IMR-90 (cell line): ENCODE measurements around the gene ALLC.
"Not testable (repeated sequence)": the region's sequence is repeated elsewhere in the genome, so short reads cannot be mapped to it uniquely, and the experiment has no call there.

Experiments used
- BHLHE40 ChIP-seq: fragments of 150-350 bp; IDR thresholded peaks from 2 replicates; pipeline ENCODE4 v1.6.1; 2016; ENCODE audit warnings: mild to moderate bottlenecking, low read depth, low read length
- FOS ChIP-seq: fragments of 150-350 bp; IDR thresholded peaks from 2 replicates; pipeline ENCODE4 v1.6.1; 2016; ENCODE audit warnings: low read depth, low read length
- MAFK ChIP-seq: IDR thresholded peaks from 2 replicates; pipeline ENCODE4 v1.6.1; 2012; ENCODE audit warnings: low read depth, low read length, improper control_type of control experiment
- POLR2A ChIP-seq: IDR thresholded peaks from 2 replicates; pipeline ENCODE4 v1.6.1; 2012; ENCODE audit warnings: mild to moderate bottlenecking, low read depth, low read length
- RAD21 ChIP-seq: IDR thresholded peaks from 2 replicates; pipeline ENCODE4 v1.6.1; 2012; ENCODE audit warnings: low read length, improper control_type of control experiment
- RCOR1 ChIP-seq: IDR thresholded peaks from 2 replicates; pipeline ENCODE4 v1.6.1; 2012; ENCODE audit warnings: mild to moderate bottlenecking, low read length, improper control_type of control experiment; ENCODE audit not compliant: insufficient replicate concordance
- RFX5 ChIP-seq: IDR thresholded peaks from 2 replicates; pipeline ENCODE4 v1.8.0; 2012; ENCODE audit warnings: low read depth, mild to moderate bottlenecking, low read length, moderate library complexity
- SMC3 ChIP-seq: fragments of 150-350 bp; IDR thresholded peaks from 2 replicates; pipeline ENCODE4 v1.6.1; 2016; ENCODE audit warnings: low read depth, mild to moderate bottlenecking, antibody characterized with exemption, low read length, moderate library complexity
- TF ChIP-seq, protein P1 (sequence below): conservative IDR thresholded peaks from 2 replicates; pipeline ENCODE4 v1.5.1; 2012; ENCODE audit warnings: mild to moderate bottlenecking, low read depth, low read length, improper control_type of control experiment
- TF ChIP-seq, protein P2 (sequence below): fragments of 150-350 bp; IDR thresholded peaks from 2 replicates; pipeline ENCODE4 v1.6.1; 2016; ENCODE audit warnings: low read depth, mild to moderate bottlenecking, low read length, moderate library complexity, borderline replicate concordance
- TF ChIP-seq, protein P3 (sequence below): fragments of 150-350 bp; IDR thresholded peaks from 2 replicates; pipeline ENCODE4 v1.6.1; 2017; ENCODE audit warnings: mild to moderate bottlenecking, antibody characterized with exemption, low read length, low read depth

DNA sequence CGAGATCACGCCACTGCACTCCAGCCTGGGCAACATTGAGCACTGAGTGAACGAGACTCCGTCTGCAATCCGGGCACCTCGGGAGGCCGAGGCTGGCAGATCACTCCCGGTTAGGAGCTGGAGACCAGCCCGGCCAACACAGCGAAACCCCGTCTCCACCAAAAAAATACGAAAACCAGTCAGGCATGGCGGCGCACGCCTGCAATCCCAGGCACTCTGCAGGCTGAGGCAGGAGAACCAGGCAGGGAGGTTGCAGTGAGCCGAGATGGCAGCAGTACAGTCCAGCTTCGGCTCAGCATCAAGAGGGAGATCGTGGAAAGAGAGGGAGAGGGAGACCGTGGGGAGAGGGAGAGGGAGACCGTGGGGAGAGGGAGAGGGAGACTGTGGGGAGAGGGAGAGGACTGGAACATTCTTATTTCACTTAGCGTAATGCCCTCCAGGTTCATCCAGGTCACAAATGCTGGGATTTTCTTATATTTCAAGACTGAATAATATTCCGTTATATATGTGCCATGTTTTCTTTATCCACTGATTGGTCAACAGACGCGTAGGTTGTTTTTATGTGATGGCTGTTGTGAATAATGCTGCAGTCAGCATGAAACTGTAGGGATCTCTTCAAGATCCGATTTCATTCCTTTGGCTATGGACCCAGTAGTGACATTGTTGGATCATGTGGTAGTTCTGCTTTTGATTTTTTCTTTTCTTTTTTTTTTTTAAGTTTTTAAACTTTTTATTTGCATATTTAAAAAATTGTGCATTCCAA lies 41.4 kb upstream of the ALLC start:
- TF ChIP-seq BHLHE40, FOS, RCOR1, RAD21, POLR2A, SMC3, RFX5: not testable (repeated sequence)
- TF ChIP-seq, protein P1, sequence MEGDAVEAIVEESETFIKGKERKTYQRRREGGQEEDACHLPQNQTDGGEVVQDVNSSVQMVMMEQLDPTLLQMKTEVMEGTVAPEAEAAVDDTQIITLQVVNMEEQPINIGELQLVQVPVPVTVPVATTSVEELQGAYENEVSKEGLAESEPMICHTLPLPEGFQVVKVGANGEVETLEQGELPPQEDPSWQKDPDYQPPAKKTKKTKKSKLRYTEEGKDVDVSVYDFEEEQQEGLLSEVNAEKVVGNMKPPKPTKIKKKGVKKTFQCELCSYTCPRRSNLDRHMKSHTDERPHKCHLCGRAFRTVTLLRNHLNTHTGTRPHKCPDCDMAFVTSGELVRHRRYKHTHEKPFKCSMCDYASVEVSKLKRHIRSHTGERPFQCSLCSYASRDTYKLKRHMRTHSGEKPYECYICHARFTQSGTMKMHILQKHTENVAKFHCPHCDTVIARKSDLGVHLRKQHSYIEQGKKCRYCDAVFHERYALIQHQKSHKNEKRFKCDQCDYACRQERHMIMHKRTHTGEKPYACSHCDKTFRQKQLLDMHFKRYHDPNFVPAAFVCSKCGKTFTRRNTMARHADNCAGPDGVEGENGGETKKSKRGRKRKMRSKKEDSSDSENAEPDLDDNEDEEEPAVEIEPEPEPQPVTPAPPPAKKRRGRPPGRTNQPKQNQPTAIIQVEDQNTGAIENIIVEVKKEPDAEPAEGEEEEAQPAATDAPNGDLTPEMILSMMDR, result not testable (repeated sequence)
- TF ChIP-seq, protein P2, sequence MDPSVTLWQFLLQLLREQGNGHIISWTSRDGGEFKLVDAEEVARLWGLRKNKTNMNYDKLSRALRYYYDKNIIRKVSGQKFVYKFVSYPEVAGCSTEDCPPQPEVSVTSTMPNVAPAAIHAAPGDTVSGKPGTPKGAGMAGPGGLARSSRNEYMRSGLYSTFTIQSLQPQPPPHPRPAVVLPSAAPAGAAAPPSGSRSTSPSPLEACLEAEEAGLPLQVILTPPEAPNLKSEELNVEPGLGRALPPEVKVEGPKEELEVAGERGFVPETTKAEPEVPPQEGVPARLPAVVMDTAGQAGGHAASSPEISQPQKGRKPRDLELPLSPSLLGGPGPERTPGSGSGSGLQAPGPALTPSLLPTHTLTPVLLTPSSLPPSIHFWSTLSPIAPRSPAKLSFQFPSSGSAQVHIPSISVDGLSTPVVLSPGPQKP, result not testable (repeated sequence)
- TF ChIP-seq, protein P3, sequence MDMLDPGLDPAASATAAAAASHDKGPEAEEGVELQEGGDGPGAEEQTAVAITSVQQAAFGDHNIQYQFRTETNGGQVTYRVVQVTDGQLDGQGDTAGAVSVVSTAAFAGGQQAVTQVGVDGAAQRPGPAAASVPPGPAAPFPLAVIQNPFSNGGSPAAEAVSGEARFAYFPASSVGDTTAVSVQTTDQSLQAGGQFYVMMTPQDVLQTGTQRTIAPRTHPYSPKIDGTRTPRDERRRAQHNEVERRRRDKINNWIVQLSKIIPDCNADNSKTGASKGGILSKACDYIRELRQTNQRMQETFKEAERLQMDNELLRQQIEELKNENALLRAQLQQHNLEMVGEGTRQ, result not testable (repeated sequence)
- TF ChIP-seq MAFK, result peak; percentile 55
